ENCODE data around the gene GSTA1. TPM values are rescaled to one million over a fixed set of nuclear protein-coding genes. Genes with fewer than 3 reads are reported as not detected.
"Not testable (repeated sequence)": the region's sequence is repeated elsewhere in the genome, so short reads cannot be mapped to it uniquely, and the experiment has no call there.

GSTA1 gene
- total RNA-seq, 4 donors from 2014 or later: 0.90 to 0.95 TPM; not detected in 2

GRCh38 chr6:52752310-52752709 lies 51.3 kb downstream of the GSTA1 start:
- no peaks in the 10 kb centered on the region for H3K36me3 ChIP-seq
- H3K27ac ChIP-seq: no peak overlapping the region
- DNase-seq: no peak
- H3K27me3 ChIP-seq: no peaks in the 10 kb centered on the region
- intact Hi-C loops (cut with DNase I; ENCODE audit: low total_unique reads): no loop called here
- no peak for TF ChIP-seq CTCF (IDR thresholded peaks at IDR 0.05)
- TF ChIP-seq POLR2A (IDR thresholded peaks at IDR 0.05): no peak
- no peaks in the 10 kb centered on the region for H3K4me1 ChIP-seq
- no peaks in the 10 kb centered on the region for H3K9me3 ChIP-seq
- H3K4me3 ChIP-seq: no peak overlapping the region

- Histone ChIP-seq H3K27me3 (no peaks in the 10 kb centered on the region), H3K27ac (no peak overlapping the region), H3K36me3 (no peaks in the 10 kb centered on the region), H3K9me3 (no peaks in the 10 kb centered on the region), H3K4me1 (no peaks in the 10 kb centered on the region), H3K4me3 (no peak overlapping the region)
- no peak for DNase-seq
- intact Hi-C loops (cut with DNase I; ENCODE audit: low total_unique reads): no loop called here
- TF ChIP-seq CTCF (IDR thresholded peaks at IDR 0.05) (no peak), POLR2A (IDR thresholded peaks at IDR 0.05) (no peak)
Measured at GRCh38 chr6:52749556-52750152, 54.0 kb downstream of the GSTA1 start.

- H3K4me3 ChIP-seq; H3K27ac ChIP-seq; DNase-seq; H3K9me3 ChIP-seq; intact Hi-C loops (cut with DNase I; ENCODE audit: low total_unique reads); H3K4me1 ChIP-seq; H3K27me3 ChIP-seq; H3K36me3 ChIP-seq: not testable (repeated sequence)
Measured at GRCh38 chr6:52747301-52747700, 56.3 kb downstream of the GSTA1 start.

- no peak overlapping the region for H3K4me3 ChIP-seq
- no peak for TF ChIP-seq CTCF (IDR thresholded peaks at IDR 0.05)
- TF ChIP-seq POLR2A (IDR thresholded peaks at IDR 0.05): no peak
- intact Hi-C loops (cut with DNase I; ENCODE audit: low total_unique reads): no loop called here
- no peaks in the 10 kb centered on the region for H3K4me1 ChIP-seq
- no peak for DNase-seq
- no peaks in the 10 kb centered on the region for H3K36me3 ChIP-seq
- H3K27me3 ChIP-seq: no peaks in the 10 kb centered on the region
- H3K27ac ChIP-seq: no peak overlapping the region
- no peaks in the 10 kb centered on the region for H3K9me3 ChIP-seq
Measured at GRCh38 chr6:52746213-52746612, 57.4 kb downstream of the GSTA1 start.

GRCh38 chr6:52745764-52746201 lies 57.8 kb downstream of the GSTA1 start:
- intact Hi-C loops (cut with DNase I; ENCODE audit: low total_unique reads): no loop called here
- Histone ChIP-seq H3K4me1 (no peaks in the 10 kb centered on the region), H3K4me3 (no peak overlapping the region), H3K9me3 (no peaks in the 10 kb centered on the region), H3K27me3 (no peaks in the 10 kb centered on the region), H3K36me3 (no peaks in the 10 kb centered on the region), H3K27ac (no peak overlapping the region)
- TF ChIP-seq POLR2A (IDR thresholded peaks at IDR 0.05): no peak
- no peak for TF ChIP-seq CTCF (IDR thresholded peaks at IDR 0.05)
- DNase-seq: no peak

GRCh38 chr6:52741872-52742271 lies 61.7 kb downstream of the GSTA1 start:
- TF ChIP-seq CTCF (IDR thresholded peaks at IDR 0.05) (no peak), POLR2A (IDR thresholded peaks at IDR 0.05) (no peak)
- H3K4me3 ChIP-seq: no peak overlapping the region
- no peaks in the 10 kb centered on the region for H3K27me3 ChIP-seq
- no peaks in the 10 kb centered on the region for H3K36me3 ChIP-seq
- no peaks in the 10 kb centered on the region for H3K9me3 ChIP-seq
- DNase-seq: no peak
- H3K27ac ChIP-seq: no peak overlapping the region
- intact Hi-C loops (cut with DNase I; ENCODE audit: low total_unique reads): no loop called here
- no peaks in the 10 kb centered on the region for H3K4me1 ChIP-seq

All from uterus (tissue), 4 donors.